HCT116 (cell line): ENCODE data around the gene ZNF580. TPM values are rescaled to one million over a fixed set of nuclear protein-coding genes. Genes with fewer than 3 reads are reported as not detected.

ENCODE experiments used
- ATAC-seq: fragments of 200-7000 bp; cut with Tn5 transposase; 2 replicates; pipeline ENCODE4 v1.9.1; 2020; ENCODE audit warnings: mild to moderate bottlenecking, moderate library complexity
- BruUV-seq: library from RNA; stranded (reverse); fragments of 400-500 nt; replicated peaks from 2 replicates; lab custom pipeline; 2021; lab: Mats Ljungman, UMichigan
- CTCF ChIA-PET: fragments of 300-600 bp; sonication (Branson Sonifier 250); formaldehyde crosslinking; loops from one replicate; lab custom pipeline; 2021; ENCODE audit warnings: antibody characterized with exemption; lab: Charles Lee
- POLR2A ChIA-PET: fragments of 300-600, 350-600 bp; sonication (Branson Sonifier 250); formaldehyde crosslinking; loops from one replicate; lab custom pipeline; 2021; ENCODE audit warnings: antibody characterized with exemption; lab: Charles Lee
- RAD21 ChIA-PET, 2 experiments: fragments of 300-600 bp; sonication (Branson Sonifier 250); formaldehyde crosslinking; loops; one replicate each; lab custom pipeline; 2023; ENCODE audit warnings: low total read pairs in 2 of 2; ENCODE audit not compliant: uncharacterized antibody in 2 of 2, unreplicated experiment in 2 of 2, low non-redundant PET in 1 of 2; lab: Charles Lee
- DNase-seq: peaks from one replicate; pipeline ENCODE4 v3.0.0-alpha.2; 2010; ENCODE audit warnings: low read depth, low spot score
- H2AFZ ChIP-seq: fragments of 200-600 bp; shearing (Covaris generic), sonication (generic); 2 replicates; pipeline ENCODE4 v1.6.1; 2017; ENCODE audit warnings: low read depth, mixed run types, mixed read lengths, antibody characterized with exemption, low read length; ENCODE audit not compliant: poor library complexity, severe bottlenecking
- H3K27ac ChIP-seq: 2 replicates; pipeline ENCODE4 v1.5.1; 2012; ENCODE audit warnings: low read depth, low read length
- H3K27me3 ChIP-seq: fragments of 200-600 bp; sonication (generic); 2 replicates; pipeline ENCODE4 v1.6.1; 2016; ENCODE audit warnings: mixed run types, low read length, mixed read lengths; ENCODE audit not compliant: insufficient read depth
- H3K36me3 ChIP-seq, 2 experiments: fragments of 200-500 bp in 1 of 2; fragments of 200-600 bp in 1 of 2; sonication (Bioruptor generic) in 1 of 2; sonication (generic) in 1 of 2; 2 replicates each; pipeline versions ENCODE4 v1.5.1 to v1.6.1; 2014 to 2016; ENCODE audit warnings: low read length in 2 of 2, inconsistent platforms in 1 of 2, mixed read lengths in 1 of 2, mixed run types in 1 of 2; ENCODE audit not compliant: insufficient read depth in 2 of 2, control insufficient read depth in 1 of 2
- H3K4me1 ChIP-seq, 2 experiments: fragments of 200-600 bp in 1 of 2; sonication (generic) in 1 of 2; 2 replicates each; pipeline versions ENCODE4 v1.5.1 to v1.6.1; 2012 to 2017; ENCODE audit warnings: low read length in 2 of 2, inconsistent platforms in 1 of 2, mild to moderate bottlenecking in 1 of 2, mixed read lengths in 1 of 2, mixed run types in 1 of 2, moderate library complexity in 1 of 2; ENCODE audit not compliant: insufficient read depth in 2 of 2, control insufficient read depth in 1 of 2
- H3K4me2 ChIP-seq: fragments of 200-600 bp; sonication (generic); 2 replicates; pipeline ENCODE4 v1.6.1; 2017; ENCODE audit warnings: mixed run types, low read length, mixed read lengths
- H3K4me3 ChIP-seq, 2 experiments: fragments of 200-600 bp in 1 of 2; sonication (generic) in 1 of 2; replicated peaks in 1 of 2; 2 replicates each; pipeline ENCODE4 v1.5.1; 2011 to 2016; ENCODE audit warnings: low read length in 2 of 2, control low read depth in 1 of 2, low read depth in 1 of 2, mild to moderate bottlenecking in 1 of 2, mixed read lengths in 1 of 2, mixed run types in 1 of 2
- H3K79me2 ChIP-seq: fragments of 200-600 bp; sonication (generic); 2 replicates; pipeline ENCODE4 v1.6.1; 2017; ENCODE audit warnings: mild to moderate bottlenecking, mixed run types, low read length, moderate library complexity, mixed read lengths; ENCODE audit not compliant: insufficient read depth
- H3K9ac ChIP-seq: fragments of 200-600 bp; sonication (generic); 2 replicates; pipeline ENCODE4 v1.6.1; 2016; ENCODE audit warnings: low read length, mixed read lengths
- H3K9me2 ChIP-seq: fragments of 200-600 bp; sonication (generic), shearing (Covaris generic); 2 replicates; pipeline ENCODE4 v1.6.1; 2017; ENCODE audit warnings: mixed run types, mild to moderate bottlenecking, moderate library complexity; ENCODE audit not compliant: insufficient read depth
- H3K9me3 ChIP-seq, 2 experiments: fragments of 200-500 bp in 1 of 2; fragments of 200-600 bp in 1 of 2; sonication (Bioruptor generic) in 1 of 2; sonication (generic) in 1 of 2; 2 replicates each; pipeline ENCODE4 v1.6.1; 2014 to 2017; ENCODE audit warnings: low read length in 2 of 2, mixed read lengths in 2 of 2, inconsistent platforms in 1 of 2, low read depth in 1 of 2, mild to moderate bottlenecking in 1 of 2, mixed run types in 1 of 2, moderate library complexity in 1 of 2; ENCODE audit not compliant: control insufficient read depth in 1 of 2, insufficient read depth in 1 of 2
- H4K20me1 ChIP-seq: fragments of 200-600 bp; sonication (generic), shearing (Covaris generic); 2 replicates; pipeline ENCODE4 v1.6.1; 2017; ENCODE audit warnings: mixed run types, mild to moderate bottlenecking, moderate library complexity; ENCODE audit not compliant: insufficient read depth
- CEBPB ChIP-seq: IDR thresholded peaks from 2 replicates; pipeline ENCODE4 v1.6.1; 2012; ENCODE audit warnings: low read depth
- ELF1 ChIP-seq: IDR thresholded peaks from 2 replicates; pipeline ENCODE4 v1.6.1; 2012; ENCODE audit warnings: low read depth, borderline replicate concordance
- FOSL1 ChIP-seq: IDR thresholded peaks from 2 replicates; pipeline ENCODE4 v1.6.1; 2012; ENCODE audit warnings: low read depth
- POLR2A ChIP-seq: IDR thresholded peaks from 2 replicates; pipeline ENCODE4 v1.7.0; 2011; ENCODE audit warnings: borderline replicate concordance; ENCODE audit not compliant: insufficient read depth, insufficient read length; ENCODE audit errors: extremely low read depth
- RAD21 ChIP-seq: IDR thresholded peaks from 2 replicates; pipeline ENCODE4 v1.6.1; 2012; ENCODE audit warnings: low read depth, mild to moderate bottlenecking
- ZNF274 ChIP-seq: fragments of 200-500 bp; sonication (Bioruptor generic); IDR thresholded peaks from 2 replicates; pipeline ENCODE4 v1.6.1; 2014; ENCODE audit warnings: mild to moderate bottlenecking, low read depth, low read length, inconsistent platforms
- intact Hi-C: fragments of 100-400 bp; cut with micrococcal nuclease; formaldehyde crosslinking; loops from 2 replicates; pipeline ENCODE4 v1.10.0; 2022
- total RNA-seq: library from RNA; stranded (reverse); gene quantifications from one replicate; pipeline ENCODE4 v1.2.1, GENCODE V29; 2021; ENCODE audit not compliant: unreplicated experiment
- TF ChIP-seq, protein P1 (sequence below): IDR thresholded peaks from 2 replicates; pipeline ENCODE4 v1.6.1; 2012
- TF ChIP-seq, protein P2 (sequence below), 3 experiments: fragments of 200-600 bp in 1 of 3; sonication (generic) in 1 of 3; IDR thresholded peaks in 2 of 3; conservative IDR thresholded peaks in 1 of 3; 2 replicates each; pipeline ENCODE4 v1.5.1; 2012 to 2017; ENCODE audit warnings: low read depth in 2 of 3, low read length in 2 of 3, antibody characterized with exemption in 1 of 3, borderline replicate concordance in 1 of 3, control low read depth in 1 of 3, mild to moderate bottlenecking in 1 of 3, mixed read lengths in 1 of 3, mixed run types in 1 of 3, moderate library complexity in 1 of 3; ENCODE audit not compliant: insufficient read depth in 1 of 3

The ZNF580 gene
- total RNA-seq, 1 experiment from 2014 or later, result 36.7 TPM

DNA sequence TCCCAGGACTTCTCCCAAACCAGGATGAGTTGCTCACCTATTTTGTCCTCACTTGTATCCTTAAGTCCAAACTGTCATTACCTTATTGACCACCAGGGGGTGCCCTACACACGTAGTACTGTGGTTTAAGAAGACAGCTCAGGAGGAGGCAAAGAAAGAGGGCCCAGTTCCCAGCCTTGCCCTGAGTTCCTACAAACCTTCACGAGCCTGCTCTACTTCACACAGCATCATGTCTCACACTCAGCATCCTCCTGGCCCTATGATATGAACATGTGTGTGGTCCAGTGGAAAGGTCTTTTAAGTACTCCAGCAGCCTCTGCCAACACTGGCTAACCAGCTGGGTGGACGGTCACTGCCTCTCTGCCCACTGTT lies 8.4 kb upstream of the ZNF580 start:
- Histone ChIP-seq H3K4me2 (peak overlapping the region; percentile 62), H3K4me1 (peaks cover 22 to 36% of the 10 kb centered on the region in 2 experiments), H3K9ac (peak overlapping the region; percentile 40; the same call in 1 of the 2 replicates), H3K79me2 (peaks cover 28% of the 10 kb centered on the region), H2AFZ (peak overlapping the region; percentile 80), H3K27ac (no peak overlapping the region; the same call in 1 of the 2 replicates), H3K27me3 (no peaks in the 10 kb centered on the region), H3K4me3 (peak overlapping the region in 1 of 2 experiments; percentile 19; a peak in 2 of 4 replicates), H3K9me2 (no peaks in the 10 kb centered on the region), H3K9me3 (no peaks in the 10 kb centered on the region), H4K20me1 (no peaks in the 10 kb centered on the region), H3K36me3 (0 out of 4 replicates have a peak, but pooled peaks cover 0 to 3% of the 10 kb centered on the region in 2 experiments)
- no TSS peak for BruUV-seq
- DNase-seq (peak; percentile 95), ATAC-seq (peak; percentile 69)
- intact Hi-C loops, result loop anchor here (1.0 to 10.0 kb wide), 5 partner anchors 21 to 978 kb away; partner anchors contain the start of gene TNNT1
- ChIA-PET RAD21 (interaction anchor here (0.5 to 1.4 kb wide), 4 partner anchors 22 to 166 kb away, joined by 3 to 6 read pairs (median 4); no protein-coding TSS in a partner anchor), CTCF (interaction anchor here (0.6 to 4.6 kb wide), 19 partner anchors 8 to 751 kb away, joined by 3 to 28 read pairs (median 6); partner anchors contain the start of genes FIZ1, ISOC2, RDH13 and U2AF2), POLR2A (interaction anchor here (0.7 to 2.0 kb wide), 4 partner anchors 8 to 486 kb away, joined by 3 to 9 read pairs (median 6); partner anchors contain the start of genes U2AF2 and ZNF784)
- TF ChIP-seq ZNF274 (no peak), FOSL1 (no peak), RAD21 (peak; percentile 73), ELF1 (no peak), CEBPB (no peak), POLR2A (no peak)
- TF ChIP-seq, protein P1, sequence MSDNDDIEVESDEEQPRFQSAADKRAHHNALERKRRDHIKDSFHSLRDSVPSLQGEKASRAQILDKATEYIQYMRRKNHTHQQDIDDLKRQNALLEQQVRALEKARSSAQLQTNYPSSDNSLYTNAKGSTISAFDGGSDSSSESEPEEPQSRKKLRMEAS, result no peak
- TF ChIP-seq, protein P2, sequence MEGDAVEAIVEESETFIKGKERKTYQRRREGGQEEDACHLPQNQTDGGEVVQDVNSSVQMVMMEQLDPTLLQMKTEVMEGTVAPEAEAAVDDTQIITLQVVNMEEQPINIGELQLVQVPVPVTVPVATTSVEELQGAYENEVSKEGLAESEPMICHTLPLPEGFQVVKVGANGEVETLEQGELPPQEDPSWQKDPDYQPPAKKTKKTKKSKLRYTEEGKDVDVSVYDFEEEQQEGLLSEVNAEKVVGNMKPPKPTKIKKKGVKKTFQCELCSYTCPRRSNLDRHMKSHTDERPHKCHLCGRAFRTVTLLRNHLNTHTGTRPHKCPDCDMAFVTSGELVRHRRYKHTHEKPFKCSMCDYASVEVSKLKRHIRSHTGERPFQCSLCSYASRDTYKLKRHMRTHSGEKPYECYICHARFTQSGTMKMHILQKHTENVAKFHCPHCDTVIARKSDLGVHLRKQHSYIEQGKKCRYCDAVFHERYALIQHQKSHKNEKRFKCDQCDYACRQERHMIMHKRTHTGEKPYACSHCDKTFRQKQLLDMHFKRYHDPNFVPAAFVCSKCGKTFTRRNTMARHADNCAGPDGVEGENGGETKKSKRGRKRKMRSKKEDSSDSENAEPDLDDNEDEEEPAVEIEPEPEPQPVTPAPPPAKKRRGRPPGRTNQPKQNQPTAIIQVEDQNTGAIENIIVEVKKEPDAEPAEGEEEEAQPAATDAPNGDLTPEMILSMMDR (IDR thresholded peaks at IDR 0.05 in 2 of 3, conservative IDR thresholded peaks at IDR 0.05 in 1 of 3; ENCODE audit: borderline replicate concordance in 1 of 3, insufficient read depth in 1 of 3, low read depth in 2 of 3, low read length in 2 of 3), result peak; percentile 71 to 89 (median 86)
